ENCODE measurements around the gene PRPF31.

The PRPF31 gene

DNA sequence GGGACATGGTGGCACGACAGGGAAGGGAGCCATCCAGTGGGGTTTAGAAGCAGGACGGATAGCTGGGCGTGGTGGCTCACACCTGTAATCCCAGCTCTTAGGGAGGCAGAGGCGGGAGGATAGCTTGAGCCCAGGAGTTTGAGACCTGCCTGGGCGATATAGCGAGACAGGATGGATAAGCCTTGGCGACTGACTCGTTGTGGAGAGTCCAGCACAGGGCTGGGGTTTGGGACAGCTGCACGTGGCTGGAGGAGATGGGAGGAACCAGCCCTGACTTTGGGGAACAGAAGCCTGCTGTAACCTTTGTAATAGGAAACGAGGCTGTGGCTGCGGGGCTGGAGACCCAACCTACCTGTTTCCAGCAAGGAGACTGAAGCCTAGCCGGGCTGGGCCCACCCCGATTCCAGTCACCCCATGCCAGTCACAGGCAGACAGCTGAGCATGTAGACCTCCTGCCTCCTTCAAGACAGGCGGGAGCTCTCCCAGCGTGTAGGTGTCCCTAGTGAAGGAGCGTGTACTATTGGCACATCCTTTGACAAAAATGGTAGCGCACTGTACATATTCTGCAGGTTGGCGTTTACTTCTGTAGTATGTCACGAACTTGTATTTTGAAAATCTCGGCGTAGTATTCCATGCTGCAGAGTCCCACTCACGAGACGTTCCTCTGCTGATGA lies 35.9 kb downstream of the PRPF31 start:
- TF ChIP-seq MYC (IDR thresholded peaks at IDR 0.05; ENCODE audit: low read depth, low read length) (no peak), POLR2A (IDR thresholded peaks at IDR 0.05; ENCODE audit: extremely low read depth, insufficient read length) (no peak)
- TF ChIP-seq, protein P1, sequence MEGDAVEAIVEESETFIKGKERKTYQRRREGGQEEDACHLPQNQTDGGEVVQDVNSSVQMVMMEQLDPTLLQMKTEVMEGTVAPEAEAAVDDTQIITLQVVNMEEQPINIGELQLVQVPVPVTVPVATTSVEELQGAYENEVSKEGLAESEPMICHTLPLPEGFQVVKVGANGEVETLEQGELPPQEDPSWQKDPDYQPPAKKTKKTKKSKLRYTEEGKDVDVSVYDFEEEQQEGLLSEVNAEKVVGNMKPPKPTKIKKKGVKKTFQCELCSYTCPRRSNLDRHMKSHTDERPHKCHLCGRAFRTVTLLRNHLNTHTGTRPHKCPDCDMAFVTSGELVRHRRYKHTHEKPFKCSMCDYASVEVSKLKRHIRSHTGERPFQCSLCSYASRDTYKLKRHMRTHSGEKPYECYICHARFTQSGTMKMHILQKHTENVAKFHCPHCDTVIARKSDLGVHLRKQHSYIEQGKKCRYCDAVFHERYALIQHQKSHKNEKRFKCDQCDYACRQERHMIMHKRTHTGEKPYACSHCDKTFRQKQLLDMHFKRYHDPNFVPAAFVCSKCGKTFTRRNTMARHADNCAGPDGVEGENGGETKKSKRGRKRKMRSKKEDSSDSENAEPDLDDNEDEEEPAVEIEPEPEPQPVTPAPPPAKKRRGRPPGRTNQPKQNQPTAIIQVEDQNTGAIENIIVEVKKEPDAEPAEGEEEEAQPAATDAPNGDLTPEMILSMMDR (IDR thresholded peaks at IDR 0.05; ENCODE audit: low read depth, low read length): no peak
- TF ChIP-seq, protein P2, sequence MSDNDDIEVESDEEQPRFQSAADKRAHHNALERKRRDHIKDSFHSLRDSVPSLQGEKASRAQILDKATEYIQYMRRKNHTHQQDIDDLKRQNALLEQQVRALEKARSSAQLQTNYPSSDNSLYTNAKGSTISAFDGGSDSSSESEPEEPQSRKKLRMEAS (IDR thresholded peaks at IDR 0.05; ENCODE audit: low read depth, low read length): no peak
- DNase-seq (ENCODE audit: low read depth): no peak
- H3K4me3 ChIP-seq (ENCODE audit: low read depth, low read length): no peak overlapping the region

DNA sequence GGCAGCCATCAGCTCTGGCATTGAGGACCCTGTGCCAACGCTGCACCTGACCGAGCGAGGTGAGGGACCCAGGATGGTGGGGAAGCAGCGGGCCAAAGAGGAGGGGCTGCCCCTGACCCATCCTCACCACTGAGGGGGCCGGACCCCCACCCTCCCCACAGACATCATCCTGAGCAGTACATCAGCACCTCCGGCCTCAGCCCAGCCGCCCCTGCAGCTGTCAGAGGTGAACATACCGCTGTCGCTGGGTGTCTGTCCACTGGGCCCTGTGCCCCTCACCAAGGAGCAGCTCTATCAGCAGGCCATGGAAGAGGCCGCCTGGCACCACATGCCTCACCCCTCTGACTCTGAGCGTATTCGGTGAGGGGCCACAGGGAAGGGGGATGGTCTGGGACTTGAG lies 36.7 kb downstream of the PRPF31 start:
- TF ChIP-seq, protein P2 (IDR thresholded peaks at IDR 0.05; ENCODE audit: low read depth, low read length): no peak
- TF ChIP-seq POLR2A (IDR thresholded peaks at IDR 0.05; ENCODE audit: extremely low read depth, insufficient read length) (no peak), MYC (IDR thresholded peaks at IDR 0.05; ENCODE audit: low read depth, low read length) (no peak)
- TF ChIP-seq, protein P1 (IDR thresholded peaks at IDR 0.05; ENCODE audit: low read depth, low read length): no peak
- no peak overlapping the region for H3K4me3 ChIP-seq (ENCODE audit: low read depth, low read length)
- DNase-seq (ENCODE audit: low read depth): no peak

DNA sequence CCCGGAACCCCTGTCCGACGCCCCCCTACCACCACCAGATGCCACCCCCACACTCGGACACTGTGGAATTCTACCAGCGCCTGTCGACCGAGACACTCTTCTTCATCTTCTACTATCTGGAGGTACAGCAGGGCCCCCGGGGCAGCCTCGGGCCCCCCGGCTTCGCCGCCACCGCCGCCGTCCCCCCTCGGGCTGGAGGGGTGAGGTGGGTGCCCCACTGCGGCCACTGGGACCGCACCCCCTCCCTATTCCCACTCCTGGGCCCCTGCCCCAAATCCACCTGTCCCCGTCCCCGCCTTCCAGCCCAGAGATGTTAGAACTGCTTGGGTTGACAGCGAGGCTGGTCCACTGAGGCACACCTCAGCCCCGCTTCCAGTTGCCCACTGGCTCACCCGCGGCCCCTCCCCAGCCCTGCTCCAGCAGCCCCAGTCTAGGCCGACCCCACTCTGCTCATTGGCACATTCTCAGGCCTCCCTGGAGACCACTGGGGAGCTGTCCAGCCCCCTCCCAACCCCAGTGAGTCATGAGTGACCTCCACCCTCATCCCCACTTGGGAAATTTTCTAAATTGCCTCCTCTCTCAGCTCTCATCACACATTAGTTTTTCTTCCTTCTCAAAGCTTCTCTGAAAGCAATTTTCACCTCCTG lies 37.4 kb downstream of the PRPF31 start:
- DNase-seq (ENCODE audit: low read depth): no peak
- TF ChIP-seq, protein P2 (IDR thresholded peaks at IDR 0.05; ENCODE audit: low read depth, low read length): no peak
- TF ChIP-seq, protein P1 (IDR thresholded peaks at IDR 0.05; ENCODE audit: low read depth, low read length): no peak
- TF ChIP-seq MYC (IDR thresholded peaks at IDR 0.05; ENCODE audit: low read depth, low read length) (no peak), POLR2A (IDR thresholded peaks at IDR 0.05; ENCODE audit: extremely low read depth, insufficient read length) (no peak)
- no peak overlapping the region for H3K4me3 ChIP-seq (ENCODE audit: low read depth, low read length)

DNA sequence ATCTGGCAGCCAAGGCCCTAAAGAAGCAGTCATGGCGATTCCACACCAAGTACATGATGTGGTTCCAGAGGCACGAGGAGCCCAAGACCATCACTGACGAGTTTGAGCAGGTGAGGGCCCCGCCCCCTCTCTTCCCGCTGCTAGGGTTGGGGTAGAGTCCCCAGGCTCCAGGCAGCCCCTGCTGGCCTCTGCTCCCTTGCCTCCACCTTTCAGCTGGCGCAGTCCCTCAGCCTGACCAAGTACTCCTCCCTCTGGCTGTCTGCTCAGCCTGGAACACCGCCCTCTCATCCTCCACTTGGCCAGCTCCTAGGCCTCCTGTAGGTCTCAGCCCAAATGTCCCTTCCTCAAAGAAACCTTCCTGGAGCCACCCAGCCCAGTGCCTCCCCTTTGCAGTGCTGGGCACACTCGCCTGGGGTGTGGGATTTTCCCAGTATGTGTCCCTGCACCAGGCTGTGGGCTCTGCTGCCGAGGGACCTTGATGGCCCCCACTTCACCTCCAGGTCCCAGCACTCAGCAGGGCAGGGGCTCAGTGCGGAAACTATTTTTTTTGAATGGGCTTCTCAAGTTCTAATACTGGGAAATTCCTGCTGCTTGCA lies 38.3 kb downstream of the PRPF31 start:
- no peak for DNase-seq (ENCODE audit: low read depth)
- H3K4me3 ChIP-seq (ENCODE audit: low read depth, low read length): no peak overlapping the region
- TF ChIP-seq, protein P2 (IDR thresholded peaks at IDR 0.05; ENCODE audit: low read depth, low read length): no peak
- TF ChIP-seq, protein P1 (IDR thresholded peaks at IDR 0.05; ENCODE audit: low read depth, low read length): no peak
- TF ChIP-seq POLR2A (IDR thresholded peaks at IDR 0.05; ENCODE audit: extremely low read depth, insufficient read length): no peak
- no peak for TF ChIP-seq MYC (IDR thresholded peaks at IDR 0.05; ENCODE audit: low read depth, low read length)

DNA sequence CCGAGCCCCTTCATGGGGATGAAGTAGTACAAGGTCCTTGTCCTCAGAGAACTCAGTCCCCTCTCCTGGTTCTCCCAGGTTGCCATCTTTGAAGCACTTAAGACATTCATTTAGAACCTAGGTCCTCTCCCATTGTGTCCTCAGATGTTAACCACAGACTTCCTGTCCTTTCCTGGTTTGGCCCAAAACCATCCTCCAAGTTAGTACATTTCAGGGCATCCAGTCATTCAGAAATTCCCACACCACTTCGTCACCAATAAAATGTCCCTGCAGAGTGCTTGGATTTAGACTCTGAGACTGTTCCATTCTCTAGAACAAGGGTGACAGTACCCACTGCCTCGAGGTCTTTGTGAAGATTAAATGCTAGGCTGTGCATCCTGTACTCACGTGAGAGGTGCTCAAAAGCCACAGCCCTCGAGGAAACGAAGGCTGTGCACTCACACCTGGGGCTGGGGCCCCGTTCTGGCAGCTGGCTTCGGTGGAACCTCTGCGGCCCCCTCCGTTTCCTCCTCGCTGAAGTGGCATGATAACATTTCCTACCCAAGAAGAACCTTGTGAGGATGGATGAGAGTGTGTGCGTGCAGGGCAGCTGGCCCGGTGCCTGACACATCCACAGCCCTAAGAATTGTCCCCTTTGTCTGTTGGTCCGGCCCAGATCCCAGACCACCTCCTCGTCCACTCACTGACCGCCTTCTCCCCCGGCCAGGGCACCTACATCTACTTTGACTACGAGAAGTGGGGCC lies 39.2 kb downstream of the PRPF31 start:
- no peak for DNase-seq (ENCODE audit: low read depth)
- no peak overlapping the region for H3K4me3 ChIP-seq (ENCODE audit: low read depth, low read length)
- TF ChIP-seq, protein P1 (IDR thresholded peaks at IDR 0.05; ENCODE audit: low read depth, low read length): no peak
- TF ChIP-seq, protein P2 (IDR thresholded peaks at IDR 0.05; ENCODE audit: low read depth, low read length): no peak
- TF ChIP-seq POLR2A (IDR thresholded peaks at IDR 0.05; ENCODE audit: extremely low read depth, insufficient read length) (no peak), MYC (IDR thresholded peaks at IDR 0.05; ENCODE audit: low read depth, low read length) (no peak)

All from NB4 (cell line).